Fibroblast of the conjunctiva (primary cell): ENCODE data around the gene CLNK.
A peak's percentile ranks its signal among the peaks of the same experiment; 100 is the strongest.

Experiments
- DNase-seq: peaks from one replicate; pipeline ENCODE4 v3.0.0-alpha.2; 2010; ENCODE audit warnings: low read depth

The CLNK gene, protein sequence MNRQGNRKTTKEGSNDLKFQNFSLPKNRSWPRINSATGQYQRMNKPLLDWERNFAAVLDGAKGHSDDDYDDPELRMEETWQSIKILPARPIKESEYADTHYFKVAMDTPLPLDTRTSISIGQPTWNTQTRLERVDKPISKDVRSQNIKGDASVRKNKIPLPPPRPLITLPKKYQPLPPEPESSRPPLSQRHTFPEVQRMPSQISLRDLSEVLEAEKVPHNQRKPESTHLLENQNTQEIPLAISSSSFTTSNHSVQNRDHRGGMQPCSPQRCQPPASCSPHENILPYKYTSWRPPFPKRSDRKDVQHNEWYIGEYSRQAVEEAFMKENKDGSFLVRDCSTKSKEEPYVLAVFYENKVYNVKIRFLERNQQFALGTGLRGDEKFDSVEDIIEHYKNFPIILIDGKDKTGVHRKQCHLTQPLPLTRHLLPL

DNA sequence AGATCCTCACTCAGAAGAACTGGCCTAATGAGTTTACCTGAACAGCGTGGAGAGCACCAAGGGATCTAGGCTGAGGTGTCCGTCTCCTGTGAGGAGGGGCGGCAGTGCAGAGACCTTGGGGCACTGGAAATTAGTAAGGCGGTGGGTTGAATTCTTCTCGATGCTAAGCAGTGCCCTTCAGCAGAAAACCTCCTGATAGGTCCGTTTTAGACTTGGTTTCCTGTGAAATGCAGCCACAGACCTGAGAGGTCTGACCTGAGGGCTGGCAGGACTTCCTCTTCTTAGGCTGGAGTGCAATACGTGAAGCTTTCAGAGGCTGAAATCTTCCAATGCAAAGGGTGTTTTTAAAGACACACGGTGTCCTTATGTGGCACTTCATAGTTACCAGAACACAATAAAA is at the start of gene CLNK:
TSS of gene CLNK (minus strand) at position 138 of the 400 bp plus-strand sequence. CDS start 16,899 bp downstream, outside the sequence.
- DNase-seq = no peak

DNA sequence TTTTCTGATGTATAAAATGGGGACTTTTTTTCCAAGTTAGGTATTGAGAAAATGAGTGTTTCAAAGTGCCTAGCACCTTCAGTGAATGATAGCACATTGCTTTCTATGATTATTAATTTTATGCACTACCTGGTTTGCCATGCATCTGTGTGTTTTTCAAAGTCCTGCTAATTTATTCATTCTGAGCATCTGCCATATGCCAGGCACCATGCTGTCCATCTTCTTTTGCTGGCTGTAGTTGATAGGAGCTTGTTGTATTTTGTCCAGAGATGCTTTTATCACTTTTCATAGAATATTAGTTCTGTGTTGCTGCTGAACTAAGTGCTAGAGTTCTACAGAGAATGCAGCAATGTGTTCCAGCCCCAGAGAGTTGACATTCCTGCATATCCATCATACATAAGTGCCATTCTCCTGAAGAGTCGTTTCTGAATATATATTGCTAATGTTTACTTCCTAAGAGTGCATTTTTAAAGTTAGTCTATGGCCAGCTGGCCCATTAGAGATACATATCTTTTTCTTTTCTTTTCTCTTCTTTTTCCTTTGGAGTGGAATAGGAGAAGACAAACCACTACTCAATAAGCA is 49.0 kb upstream of the CLNK start:
- no peak for DNase-seq

DNA sequence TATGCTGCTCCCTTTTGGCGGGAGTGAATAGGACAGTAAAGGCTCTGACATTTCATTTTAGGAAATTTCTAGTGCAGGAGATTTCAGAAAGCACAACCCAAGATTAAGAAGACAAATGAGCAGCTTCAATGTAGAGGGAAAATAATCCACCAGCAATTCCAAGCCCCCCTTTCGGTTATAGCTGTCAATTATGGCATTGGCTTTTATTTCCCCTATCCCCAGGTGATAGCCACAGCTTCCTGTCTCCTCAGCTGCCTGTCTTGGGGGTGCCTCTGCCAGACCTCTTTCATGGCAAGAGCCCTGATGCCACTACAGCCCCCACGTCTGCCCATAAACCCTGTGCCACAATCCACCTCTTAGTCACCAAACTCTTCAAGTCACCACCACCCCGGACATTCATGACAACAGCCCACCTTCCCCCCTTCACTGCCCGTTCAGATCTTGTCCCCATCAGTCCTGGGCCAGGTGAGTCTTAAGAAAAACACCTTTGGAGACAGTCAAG is 48.4 kb upstream of the CLNK start:
- no peak for DNase-seq

DNA sequence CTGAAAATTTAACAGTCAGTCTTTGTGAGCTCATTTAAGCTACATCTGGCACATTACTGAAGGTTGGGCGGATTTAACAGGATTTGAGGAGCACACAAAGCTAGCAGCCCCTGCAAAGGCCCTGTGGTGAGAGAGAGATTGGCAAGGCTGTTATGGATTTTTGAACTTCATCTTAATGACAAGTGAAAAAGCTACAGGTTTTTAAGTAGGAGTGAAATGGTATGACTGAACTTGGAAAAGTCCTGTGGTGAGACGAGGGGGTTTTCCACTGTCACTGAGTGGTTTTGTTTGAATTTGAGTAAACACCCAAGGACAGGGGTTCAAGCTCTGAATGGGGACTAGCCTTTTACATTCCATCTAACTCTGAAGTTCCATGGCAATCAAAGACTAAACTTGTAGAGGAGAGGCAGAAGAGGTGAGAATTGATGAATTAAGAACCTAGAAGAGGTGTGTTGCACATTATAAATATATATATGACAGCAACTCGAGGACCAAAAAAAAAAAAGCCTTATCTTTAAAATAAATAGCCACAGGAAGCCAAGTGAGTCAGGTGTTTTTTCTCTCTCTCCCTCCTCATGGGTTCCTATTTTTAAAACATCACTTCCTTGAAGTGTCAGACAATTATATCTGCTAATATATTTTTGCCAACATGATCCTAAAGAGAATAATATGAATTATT is 47.8 kb upstream of the CLNK start:
- DNase-seq = no peak

DNA sequence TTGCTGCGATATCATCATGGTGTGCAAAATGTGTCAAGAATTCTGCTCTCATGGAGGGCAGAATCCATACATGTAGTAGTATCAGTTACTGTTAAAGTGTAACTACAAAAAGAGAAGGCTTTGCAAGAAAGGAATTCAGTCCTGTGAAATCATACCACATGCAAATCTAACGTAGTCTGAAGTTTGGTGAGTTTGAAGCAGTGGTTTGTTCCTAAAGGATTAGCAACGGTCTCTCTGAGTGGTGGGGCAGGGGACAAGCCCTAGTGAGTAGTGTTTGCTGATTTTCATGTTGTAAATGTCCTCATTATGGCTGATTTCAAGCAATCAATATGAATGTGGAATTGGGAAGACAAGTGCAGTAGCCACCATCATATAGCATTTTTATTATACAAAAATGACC is 47.1 kb upstream of the CLNK start:
- DNase-seq = no peak

DNA sequence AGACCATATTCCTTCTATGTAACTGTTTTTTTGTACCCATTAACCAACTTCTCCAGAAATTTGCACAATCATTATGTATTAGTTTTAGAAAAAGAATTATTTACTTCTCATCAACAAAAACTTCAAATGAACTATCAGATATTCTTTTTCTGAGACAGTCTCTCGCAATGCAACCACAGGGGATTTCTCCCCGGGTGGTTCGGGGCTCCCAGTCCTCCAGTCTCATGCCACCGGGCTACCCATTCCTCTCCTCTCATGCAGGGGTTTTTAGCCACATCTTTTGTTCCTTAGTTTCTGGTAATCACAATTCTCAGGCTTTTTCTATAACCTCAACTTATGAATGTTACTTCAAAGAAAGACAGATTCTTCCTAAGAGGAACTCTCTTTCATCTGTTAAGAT is 46.6 kb upstream of the CLNK start:
- DNase-seq = no peak

DNA sequence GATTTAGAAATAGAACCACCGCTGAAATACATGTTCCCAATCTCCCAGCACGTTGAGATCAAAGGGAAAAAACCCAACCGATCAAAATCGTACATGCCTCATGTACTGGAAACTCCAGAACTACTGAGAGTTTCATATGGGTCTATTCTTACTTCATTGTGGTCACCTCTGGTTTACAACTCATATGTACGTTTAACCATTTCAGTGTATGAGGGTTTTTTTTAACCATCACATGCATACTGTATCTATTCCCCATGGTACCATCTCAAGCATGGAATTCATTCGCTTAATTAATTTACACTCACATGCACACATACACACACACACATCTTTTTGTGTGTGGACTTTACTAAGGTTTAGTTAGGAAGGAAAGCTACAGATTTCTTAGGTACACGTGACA is 46.0 kb upstream of the CLNK start:
- no peak for DNase-seq

DNA sequence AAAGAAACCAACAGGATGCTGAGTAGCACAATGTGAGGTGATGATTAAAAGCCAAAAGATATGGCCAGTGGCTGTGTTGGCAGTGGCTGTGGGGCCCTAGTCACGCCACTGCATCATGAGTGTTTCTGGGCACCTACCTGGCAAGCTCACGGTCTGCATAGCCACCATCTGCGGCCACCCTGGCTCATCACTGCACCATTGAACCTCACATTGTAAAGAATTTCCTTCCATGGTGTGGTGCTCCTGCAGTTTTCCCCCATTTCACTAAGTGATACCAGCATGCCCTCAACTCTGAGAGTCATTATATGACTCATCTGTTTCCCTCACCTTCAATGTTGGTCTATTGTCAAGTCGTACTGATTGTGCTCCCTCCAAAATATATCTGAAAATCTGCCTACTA is 45.5 kb upstream of the CLNK start:
- no peak for DNase-seq

DNA sequence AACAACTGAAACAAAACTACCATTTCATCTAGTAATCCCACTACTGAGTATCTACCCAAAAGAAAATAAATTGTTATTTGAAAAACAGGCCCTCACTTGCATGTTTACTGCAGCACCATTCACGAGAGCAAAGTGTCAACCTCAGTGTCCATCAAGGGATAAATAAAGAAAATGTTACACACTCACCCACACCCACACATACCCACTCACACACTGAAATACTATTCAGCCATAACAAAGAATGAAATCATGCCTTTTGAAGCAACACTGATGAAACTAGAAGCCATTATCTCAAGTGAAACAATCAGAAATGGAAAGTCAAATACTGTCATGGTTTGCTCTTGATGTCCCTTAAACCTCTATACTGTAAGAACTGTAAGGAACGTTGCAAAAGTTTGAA is 44.8 kb upstream of the CLNK start:
- no peak for DNase-seq

DNA sequence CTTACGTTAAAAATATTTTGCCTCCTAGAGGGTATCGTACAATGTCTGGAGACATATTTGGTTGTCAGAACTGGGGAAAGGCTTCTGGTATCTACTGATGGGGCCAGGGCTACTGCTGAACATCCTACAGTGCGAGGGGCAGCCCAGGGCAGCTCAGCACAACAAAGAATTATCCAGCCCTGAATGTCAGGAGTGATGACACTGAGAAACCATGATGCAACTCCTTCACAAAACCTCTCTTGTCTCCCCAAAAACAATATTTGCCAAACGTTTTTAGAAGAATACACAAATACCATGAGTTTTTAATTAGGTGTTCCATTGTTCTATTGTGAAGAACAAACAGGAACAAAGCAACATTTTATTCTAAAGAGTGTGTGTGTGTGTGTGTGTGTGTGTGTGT is 43.4 kb upstream of the CLNK start:
- DNase-seq = no peak

DNA sequence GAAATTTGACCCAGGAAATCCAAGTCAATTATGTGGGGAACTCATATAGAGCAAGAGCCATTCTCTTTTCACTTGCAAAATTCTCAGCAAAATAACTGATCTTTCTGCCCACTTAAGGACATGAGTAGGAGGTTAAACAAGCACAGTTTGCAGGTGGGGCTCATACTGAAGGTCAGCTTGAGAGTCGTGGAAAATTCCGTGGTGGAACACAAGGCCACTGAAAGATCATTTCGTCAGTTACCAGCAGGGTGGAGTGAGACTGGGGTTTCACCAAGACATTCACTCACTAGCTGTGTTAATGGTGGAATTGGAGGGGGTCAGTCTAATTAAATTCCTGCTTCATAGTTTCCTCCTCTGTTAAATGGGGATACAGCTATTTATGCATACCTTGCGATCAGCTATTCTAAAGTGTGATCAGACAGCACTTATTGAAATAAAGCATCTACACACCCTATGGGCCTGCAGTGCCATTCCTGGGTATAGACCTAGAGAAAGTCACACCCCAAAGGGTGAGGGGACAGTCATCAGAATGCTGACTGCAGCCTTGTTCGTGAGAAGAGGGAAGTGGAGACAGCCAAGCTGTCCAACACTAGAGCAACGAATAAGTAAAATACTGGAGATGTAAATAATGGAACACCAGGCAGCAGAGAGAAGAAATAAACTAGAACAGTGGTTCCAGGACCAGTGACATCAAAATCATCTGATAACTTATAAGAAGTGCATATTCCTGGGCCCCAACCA is 42.7 kb upstream of the CLNK start:
- no peak for DNase-seq

DNA sequence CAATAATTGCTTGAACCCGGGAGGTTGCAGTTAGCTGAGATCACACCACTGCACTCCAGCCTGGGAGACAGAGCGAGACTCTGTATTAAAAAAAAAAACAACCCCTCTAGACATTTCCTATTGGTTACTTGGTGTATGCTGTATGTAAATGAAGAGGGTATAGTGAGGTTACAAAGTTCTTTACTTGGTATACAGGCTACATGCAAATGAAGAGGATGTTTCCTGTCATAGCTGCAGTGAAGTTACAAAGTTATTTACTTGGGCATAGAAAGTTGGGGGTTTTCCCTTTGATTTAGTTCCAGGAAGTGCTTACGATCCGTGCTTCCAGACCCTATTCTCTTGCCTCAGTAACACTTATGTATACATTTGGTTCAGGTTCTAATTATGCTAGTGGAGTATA is 38.4 kb upstream of the CLNK start:
- no peak for DNase-seq

DNA sequence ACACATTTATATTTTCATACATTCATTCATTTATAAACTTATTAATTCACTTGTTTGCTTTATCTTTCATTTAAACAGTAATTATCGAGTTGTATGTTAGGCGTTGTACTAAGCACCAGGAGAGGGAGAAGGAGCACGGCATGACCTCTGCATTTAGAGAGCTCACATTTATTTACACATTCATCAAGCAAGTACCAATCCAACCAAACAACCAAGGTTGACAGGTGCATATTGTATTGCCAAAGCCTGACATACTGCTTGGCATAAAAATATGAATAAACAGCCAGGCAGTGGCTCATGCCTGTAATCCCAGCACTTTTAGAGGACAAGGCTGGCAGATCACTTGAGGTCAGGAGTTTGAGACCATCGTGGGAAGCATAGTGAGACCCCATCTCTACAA is 37.0 kb upstream of the CLNK start:
- no peak for DNase-seq

DNA sequence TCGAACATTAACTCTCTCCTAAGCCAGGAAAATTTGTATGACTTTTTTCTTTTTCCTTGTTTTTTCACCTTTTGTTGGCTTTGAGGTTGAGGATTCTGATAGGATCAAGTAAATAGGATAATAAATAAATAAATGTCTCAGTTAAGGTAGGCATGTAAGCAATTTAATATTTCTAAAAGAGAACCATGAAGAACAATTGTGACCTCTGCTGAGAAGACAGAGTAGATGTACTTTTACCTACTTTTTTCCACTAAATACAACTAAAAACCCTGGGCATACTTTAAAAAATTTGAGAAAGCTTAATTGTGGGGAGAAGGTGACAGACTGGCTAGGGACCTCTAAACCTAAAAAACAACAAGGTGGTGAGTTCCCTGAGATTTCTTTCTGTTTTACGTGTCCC is 31.6 kb upstream of the CLNK start:
- no peak for DNase-seq

DNA sequence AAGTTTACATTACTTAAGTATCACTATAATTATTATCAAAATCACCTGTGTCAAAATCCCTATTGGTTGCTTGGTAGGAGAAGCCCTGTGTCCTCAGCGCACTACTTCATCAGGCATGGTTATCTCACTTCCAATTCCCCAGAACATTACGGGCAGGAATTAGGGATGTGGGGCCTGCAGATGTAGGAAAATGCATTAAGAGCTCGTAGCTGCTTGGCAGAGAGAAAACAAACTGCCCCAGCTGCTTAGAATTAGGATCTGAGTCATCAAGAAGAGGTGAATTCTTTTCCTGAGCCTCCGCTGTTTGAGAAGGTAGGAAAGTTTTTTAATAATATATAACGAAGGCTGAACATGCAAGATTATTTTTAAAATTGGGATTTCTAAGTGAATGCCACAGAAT is 31.1 kb upstream of the CLNK start:
- DNase-seq = peak; percentile 22

DNA sequence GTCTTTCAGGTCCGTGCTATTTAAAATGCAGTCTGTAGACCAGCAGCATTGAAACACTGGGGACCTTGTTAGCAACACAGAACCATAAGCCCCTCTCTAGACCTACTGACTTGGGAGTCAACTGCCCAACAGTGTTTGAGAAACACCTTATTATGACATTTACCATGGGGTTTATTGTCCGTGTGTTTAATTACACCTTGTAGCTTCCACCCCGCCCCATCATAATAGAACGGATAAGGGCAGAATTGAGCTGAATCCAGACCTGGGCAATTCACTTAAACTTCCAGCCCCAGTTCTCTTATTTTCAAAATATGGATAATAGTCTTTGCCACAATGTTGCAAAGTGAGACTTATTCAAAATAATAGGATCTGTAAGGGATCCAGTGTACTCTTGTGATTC is 30.6 kb upstream of the CLNK start:
- no peak for DNase-seq

DNA sequence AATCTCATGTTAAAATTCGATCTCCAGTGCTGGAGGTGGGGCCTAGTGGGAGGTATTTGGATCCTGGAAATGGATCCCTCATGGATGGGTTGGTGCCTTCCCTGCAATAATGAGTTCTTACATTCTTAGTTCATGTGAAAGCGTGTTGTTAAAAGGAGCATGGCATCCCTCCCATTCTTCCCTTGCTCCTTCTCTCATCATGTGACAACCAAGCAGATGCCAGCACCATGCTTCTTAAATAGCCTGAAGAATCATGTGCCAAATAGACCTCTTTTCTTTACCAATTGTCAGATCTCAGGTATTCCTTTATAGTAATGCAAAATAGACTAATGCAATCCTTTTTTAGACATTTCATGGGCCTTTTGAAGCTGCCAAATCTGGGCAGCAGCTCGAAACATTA is 29.0 kb upstream of the CLNK start:
- DNase-seq = no peak

DNA sequence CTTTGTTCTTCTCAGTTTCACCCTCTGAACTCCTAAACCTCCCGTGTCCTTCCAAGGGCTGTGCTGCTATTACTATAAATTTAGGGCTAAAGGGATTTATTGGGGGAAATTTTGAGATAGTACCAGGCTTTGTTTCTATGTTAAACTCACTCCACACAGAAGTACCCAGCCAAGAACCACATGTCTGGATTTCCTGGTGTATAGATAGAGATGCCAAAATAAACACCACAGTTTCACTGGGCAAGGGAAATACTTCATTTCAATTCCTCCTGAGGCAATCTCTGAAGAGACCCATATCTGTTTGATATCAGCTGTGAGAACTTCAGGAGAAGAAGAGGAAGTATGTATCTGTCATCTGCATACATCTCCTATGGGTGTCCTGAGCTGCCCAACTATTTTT is 21.7 kb upstream of the CLNK start:
- no peak for DNase-seq

DNA sequence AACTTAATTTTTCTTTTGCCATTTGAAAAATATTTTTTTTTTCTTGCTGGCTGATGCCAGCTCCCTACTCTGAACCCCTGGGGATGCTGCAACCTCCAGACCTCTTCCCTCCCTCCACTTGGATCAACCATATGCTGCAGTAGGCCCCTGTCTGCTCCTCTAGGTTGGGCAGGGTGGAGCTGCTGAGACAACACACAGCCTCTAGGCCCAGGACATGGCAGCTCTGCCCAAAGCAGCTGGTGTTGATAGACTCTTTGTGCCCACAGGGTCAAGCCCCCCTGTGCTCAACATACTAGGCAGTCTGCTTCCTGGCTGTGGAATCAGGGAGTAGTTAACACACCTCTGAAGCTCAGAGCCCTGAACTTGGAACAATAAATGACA is 19.9 kb upstream of the CLNK start:
- no peak for DNase-seq

DNA sequence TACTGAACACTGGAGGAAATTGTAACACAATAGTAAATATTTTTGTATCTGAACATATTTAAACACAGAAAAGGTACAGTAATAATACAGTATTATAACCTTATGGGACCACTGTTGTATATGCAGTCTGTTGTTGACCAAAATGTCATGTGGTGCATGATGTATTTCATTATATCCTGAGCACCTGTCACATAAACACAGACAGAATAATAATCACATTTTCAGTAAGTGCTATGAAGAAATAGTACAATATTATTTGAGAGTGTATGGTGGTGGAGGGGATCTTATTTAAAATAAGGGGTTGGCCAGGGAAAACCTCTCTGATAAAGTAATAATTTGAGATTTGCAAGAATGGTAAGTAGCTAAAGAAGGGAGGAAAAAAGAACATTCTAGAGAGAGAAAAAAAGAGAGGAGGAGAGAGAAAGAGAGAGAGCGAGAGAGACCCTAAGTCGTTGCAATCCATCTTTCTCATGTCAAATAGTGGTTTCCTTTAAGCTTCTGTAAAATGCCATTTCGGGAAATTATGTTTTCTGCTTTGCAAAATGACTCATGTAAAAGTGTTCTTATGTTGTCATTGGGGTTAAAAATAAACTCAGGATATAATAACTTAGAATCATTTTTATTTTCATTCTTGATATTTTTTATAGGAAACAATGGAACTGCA is 19.3 kb upstream of the CLNK start:
- DNase-seq = no peak

DNA sequence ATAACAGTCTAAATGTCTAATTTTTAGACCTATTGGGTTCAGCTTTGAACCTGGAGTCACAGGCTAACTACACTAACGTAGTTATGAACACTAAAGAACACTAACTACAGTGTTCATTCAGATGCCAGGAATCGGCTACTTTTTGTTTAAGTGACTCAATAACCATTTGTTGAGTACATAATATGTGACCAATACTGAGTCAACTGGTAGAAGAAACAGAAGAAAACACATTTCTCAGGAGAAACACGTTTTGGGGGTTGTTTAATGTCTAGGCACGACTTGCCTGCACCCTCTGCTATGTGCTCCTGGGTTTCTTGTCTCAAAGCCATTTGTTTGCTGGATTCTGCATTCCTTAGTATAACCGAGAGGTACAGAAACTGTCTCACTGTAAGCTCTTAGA is 18.6 kb upstream of the CLNK start:
- DNase-seq = no peak
